Epithelial cell of prostate (primary cell): ENCODE measurements around the gene PUS7.
"Not testable (repeated sequence)": the region's sequence is repeated elsewhere in the genome, so short reads cannot be mapped to it uniquely, and the experiment has no call there.

Source experiments
- DNase-seq: peaks from one replicate; pipeline ENCODE4 v3.0.0-alpha.2; 2011; ENCODE audit warnings: low read depth, low spot score
- H3K27ac ChIP-seq: fragments of 450-650 bp; 2 replicates; pipeline ENCODE4 v1.5.1; 2017; ENCODE audit warnings: mild to moderate bottlenecking

The PUS7 gene

GRCh38 chr7:105452085-105452484, 70.0 kb downstream of the PUS7 start:
- DNase-seq: no peak
- H3K27ac ChIP-seq: no peak overlapping the region

GRCh38 chr7:105450870-105451269, 71.2 kb downstream of the PUS7 start:
- DNase-seq, H3K27ac ChIP-seq: not testable (repeated sequence)

GRCh38 chr7:105450177-105450861, 71.8 kb downstream of the PUS7 start:
- no peak for DNase-seq
- no peak overlapping the region for H3K27ac ChIP-seq

- no peak for DNase-seq
- no peak overlapping the region for H3K27ac ChIP-seq
These were observed 73.9 kb downstream of the PUS7 start for GRCh38 chr7:105448181-105448580.

- DNase-seq: no peak
- H3K27ac ChIP-seq: no peak overlapping the region
These were observed 77.6 kb downstream of the PUS7 start for GRCh38 chr7:105444342-105444987.

GRCh38 chr7:105442214-105442613, 79.9 kb downstream of the PUS7 start:
- not testable (repeated sequence) for DNase-seq

GRCh38 chr7:105439174-105439893, 82.7 kb downstream of the PUS7 start:
- peak overlapping the region; percentile 91 for H3K27ac ChIP-seq
- peak; percentile 82 for DNase-seq

More at GRCh38 chr7:105442214-105442613, 79.9 kb downstream of the PUS7 start:
- not testable (repeated sequence) for H3K27ac ChIP-seq

GRCh38 chr7:105438847-105439173, 83.3 kb downstream of the PUS7 start:
- DNase-seq: no peak
- H3K27ac ChIP-seq: peak overlapping the region; percentile 91

- peak overlapping the region; percentile 91 for H3K27ac ChIP-seq
- no peak for DNase-seq
These were observed 83.8 kb downstream of the PUS7 start for GRCh38 chr7:105438254-105438653.

GRCh38 chr7:105437356-105437755, 84.7 kb downstream of the PUS7 start:
- not testable (repeated sequence) for DNase-seq, H3K27ac ChIP-seq

- no peak overlapping the region for H3K27ac ChIP-seq
- DNase-seq: no peak
These were observed 92.1 kb downstream of the PUS7 start for GRCh38 chr7:105429746-105430612.

- H3K27ac ChIP-seq: no peak overlapping the region
- no peak for DNase-seq
These were observed 95.4 kb downstream of the PUS7 start for GRCh38 chr7:105426606-105427146.

GRCh38 chr7:105423987-105424386, 98.1 kb downstream of the PUS7 start:
- DNase-seq: no peak
- no peak overlapping the region for H3K27ac ChIP-seq

GRCh38 chr7:105413887-105414437, 108.1 kb downstream of the PUS7 start:
- no peak overlapping the region for H3K27ac ChIP-seq
- DNase-seq: no peak

GRCh38 chr7:105410774-105411173, 111.3 kb downstream of the PUS7 start:
- DNase-seq, H3K27ac ChIP-seq: not testable (repeated sequence)

- not testable (repeated sequence) for H3K27ac ChIP-seq, DNase-seq
These were observed 112.3 kb downstream of the PUS7 start for GRCh38 chr7:105409775-105410174.

- no peak overlapping the region for H3K27ac ChIP-seq
- no peak for DNase-seq
These were observed 113.2 kb downstream of the PUS7 start for GRCh38 chr7:105408791-105409410.
